HepG2 (cell line): ENCODE results near the gene SPAG9. TPM values are rescaled to one million over a fixed set of nuclear protein-coding genes. Genes with fewer than 3 reads are reported as not detected.

Source experiments
- ATAC-seq: fragments of 200-7000 bp; cut with Tn5 transposase; 3 replicates; pipeline ENCODE4 v1.9.1; 2020; ENCODE audit warnings: mild to moderate bottlenecking, moderate library complexity
- BruUV-seq: library from RNA; stranded (reverse); fragments of 400-500 nt; replicated peaks from 2 replicates; lab custom pipeline; 2021; lab: Mats Ljungman, UMichigan
- CTCF ChIA-PET: fragments of 300-600 bp; formaldehyde crosslinking; extraction: SDS; loops from one replicate; lab custom pipeline; 2021; ENCODE audit warnings: low total read pairs, inconsistent platforms, low intra/inter-chr PET ratio; lab: Yijun Ruan, JAX
- POLR2A ChIA-PET: fragments of 350-600 bp; sonication (Branson Sonifier 250); formaldehyde crosslinking; loops from one replicate; lab custom pipeline; 2020; ENCODE audit warnings: antibody characterized with exemption, inconsistent platforms; lab: Yijun Ruan, JAX
- DNase-seq: peaks from one replicate; pipeline ENCODE4 v3.0.0-alpha.2; 2015; ENCODE audit warnings: low spot score
- FAIRE-seq: peaks from 3 replicates; lab custom pipeline; 2011; peaks lifted over from hg19 to GRCh38; lab: Jason Lieb, UNC
- H2AFZ ChIP-seq: one replicate; pipeline ENCODE4 v1.6.1; 2011; ENCODE audit warnings: low read length, inconsistent platforms
- H3K27ac ChIP-seq: fragments of 300-600 bp; 3 replicates; pipeline ENCODE4 v1.8.0; 2011; ENCODE audit warnings: mixed run types, mild to moderate bottlenecking, mixed read lengths, low read length, inconsistent platforms; ENCODE audit not compliant: insufficient read depth; ENCODE audit errors: extremely low read length
- H3K27me3 ChIP-seq, 2 experiments: fragments of 200-600 bp in 1 of 2; 2 replicates in 1 of 2; 3 replicates in 1 of 2; pipeline versions ENCODE4 v1.6.0 to v1.8.0; 2011; ENCODE audit warnings: low read length in 2 of 2, mild to moderate bottlenecking in 2 of 2, moderate library complexity in 2 of 2, inconsistent platforms in 1 of 2; ENCODE audit not compliant: insufficient read depth in 2 of 2, control insufficient read depth in 1 of 2
- H3K36me3 ChIP-seq, 2 experiments: fragments of 200-600 bp in 1 of 2; replicated peaks in 1 of 2; 2 replicates in 1 of 2; 3 replicates in 1 of 2; pipeline versions ENCODE4 v1.5.1 to v1.8.0; 2011; ENCODE audit warnings: low read length in 2 of 2, inconsistent platforms in 1 of 2; ENCODE audit not compliant: insufficient read depth in 2 of 2, control insufficient read depth in 1 of 2
- H3K4me1 ChIP-seq: 2 replicates; pipeline ENCODE4 v1.5.1; 2012; ENCODE audit warnings: low read length, inconsistent platforms; ENCODE audit not compliant: insufficient read depth
- H3K4me2 ChIP-seq: 2 replicates; pipeline ENCODE4 v1.6.0; 2011; ENCODE audit warnings: low read depth, low read length, inconsistent platforms
- H3K4me3 ChIP-seq, 3 experiments: fragments of 200-600 bp in 1 of 3; sonication (generic), shearing (Covaris generic) in 1 of 3; replicated peaks in 1 of 3; 2 replicates each; pipeline ENCODE4 v1.5.1; 2011 to 2016; ENCODE audit warnings: low read length in 3 of 3, inconsistent platforms in 2 of 3, low read depth in 2 of 3, mild to moderate bottlenecking in 2 of 3, control low read depth in 1 of 3, mixed read lengths in 1 of 3; ENCODE audit not compliant: insufficient read depth in 1 of 3
- H3K79me2 ChIP-seq: one replicate; pipeline ENCODE4 v1.6.1; 2011; ENCODE audit warnings: low read length, inconsistent platforms; ENCODE audit not compliant: insufficient read depth
- H3K9ac ChIP-seq: 2 replicates; pipeline ENCODE4 v1.6.0; 2011; ENCODE audit warnings: mild to moderate bottlenecking, low read depth, low read length, inconsistent platforms; ENCODE audit not compliant: insufficient read depth
- H3K9me3 ChIP-seq: 2 replicates; pipeline ENCODE4 v1.5.1; 2012; ENCODE audit warnings: mild to moderate bottlenecking, low read length
- H4K20me1 ChIP-seq: 2 replicates; pipeline ENCODE4 v1.6.0; 2011; ENCODE audit warnings: inconsistent platforms, mild to moderate bottlenecking, low read length, moderate library complexity; ENCODE audit not compliant: insufficient read depth
- ARID2 ChIP-seq: sonication (generic); formaldehyde crosslinking; IDR thresholded peaks from 2 replicates; pipeline ENCODE4 v1.8.1; 2022; ENCODE audit warnings: mild to moderate bottlenecking, missing genetic modification reagents, borderline replicate concordance
- ATF7-NPFF ChIP-seq: sonication (generic); formaldehyde crosslinking; IDR thresholded peaks from 2 replicates; pipeline ENCODE4 v1.8.1; 2023; ENCODE audit warnings: mild to moderate bottlenecking, low read depth, missing genetic modification reagents, moderate library complexity
- FOXC1 ChIP-seq: sonication (generic); formaldehyde crosslinking; IDR thresholded peaks from 2 replicates; pipeline ENCODE4 v1.8.0; 2022; ENCODE audit warnings: mild to moderate bottlenecking, missing genetic modification reagents, borderline replicate concordance
- POLR2G ChIP-seq: fragments of 200-400 bp; formaldehyde crosslinking; IDR thresholded peaks from 2 replicates; pipeline ENCODE4 v1.6.1; 2018; ENCODE audit warnings: mild to moderate bottlenecking, low read depth, low read length, moderate library complexity
- RBM39 ChIP-seq: fragments of 200-400 bp; formaldehyde crosslinking; IDR thresholded peaks from one replicate; pipeline ENCODE4 v1.6.1; 2018; ENCODE audit warnings: antibody characterized with exemption, mild to moderate bottlenecking, low read depth, low read length; ENCODE audit not compliant: poor library complexity, severe bottlenecking
- RFX3 ChIP-seq: IDR thresholded peaks from 2 replicates; pipeline ENCODE4 v1.6.1; 2016; ENCODE audit warnings: missing biosample characterization, missing genetic modification reagents
- TARDBP ChIP-seq: sonication (generic); formaldehyde crosslinking; IDR thresholded peaks from 2 replicates; pipeline ENCODE4 v1.8.0; 2022; ENCODE audit warnings: mild to moderate bottlenecking, missing genetic modification reagents
- ZBTB8A ChIP-seq: sonication (generic); formaldehyde crosslinking; IDR thresholded peaks from 2 replicates; pipeline ENCODE4 v1.4.0; 2020; ENCODE audit warnings: mild to moderate bottlenecking, low read depth, missing genetic modification reagents, borderline replicate concordance
- ZFY ChIP-seq: sonication (generic); formaldehyde crosslinking; IDR thresholded peaks from 2 replicates; pipeline ENCODE4 v1.4.0; 2020; ENCODE audit warnings: missing genetic modification reagents
- ZNF3 ChIP-seq: IDR thresholded peaks from 2 replicates; pipeline ENCODE4 v1.7.0; 2017; ENCODE audit warnings: inconsistent platforms
- ZNF550 ChIP-seq: sonication (generic); formaldehyde crosslinking; IDR thresholded peaks from 2 replicates; pipeline ENCODE4 v1.4.0; 2020; ENCODE audit warnings: mild to moderate bottlenecking, missing genetic modification reagents, borderline replicate concordance
- ZNF552 ChIP-seq: sonication (generic); formaldehyde crosslinking; IDR thresholded peaks from 2 replicates; pipeline ENCODE4 v1.9.0; 2022; ENCODE audit warnings: missing genetic modification reagents, mild to moderate bottlenecking, borderline replicate concordance
- ZNF572 ChIP-seq: sonication (generic); formaldehyde crosslinking; IDR thresholded peaks from 2 replicates; pipeline ENCODE4 v1.5.1; 2020; ENCODE audit warnings: mild to moderate bottlenecking, missing genetic modification reagents
- ZNF746 ChIP-seq: sonication (generic); formaldehyde crosslinking; IDR thresholded peaks from 2 replicates; pipeline ENCODE4 v1.8.0; 2022; ENCODE audit warnings: mild to moderate bottlenecking, missing genetic modification reagents
- WGBS: methylation state at CpG from one replicate; pipeline ENCODE4 v1.1.6; 2017; ENCODE audit warnings: low lambda C conversion rate; 5-methylcytosine and 5-hydroxymethylcytosine counted together
- in situ Hi-C: cut with HindIII; loops from 2 replicates; pipeline ENCODE4 v1.10.0; 2017; ENCODE audit warnings: low pct_unique_long_range_greater_than_20kb; ENCODE audit not compliant: extremely low pct_ligation_motif_present
- intact Hi-C: fragments of 100-400 bp; cut with micrococcal nuclease; formaldehyde crosslinking; loops from one replicate; pipeline ENCODE4 v1.10.0; 2022; ENCODE audit not compliant: unreplicated experiment
- polyA plus RNA-seq, 8 experiments: library from polyadenylated mRNA; depleted of rRNA in 3 of 8; stranded (reverse) in 7 of 8; unstranded in 1 of 8; fragments of >200 nt; fragmentation: Illumina TruSeq in 4 of 8; extraction: Trizol in 4 of 8; gene quantifications; 2 replicates each; pipeline versions ENCODE4 v1.2.1 to v1.2.3, GENCODE V29; 2011 to 2016; ENCODE audit warnings: low read depth in 4 of 8, missing spikeins in 1 of 8, mixed read lengths in 1 of 8; ENCODE audit not compliant: insufficient read depth in 1 of 8
- total RNA-seq, 5 experiments: library from RNA; depleted of rRNA; stranded (reverse); fragments of >200 nt; fragmentation: Illumina TruSeq; extraction: Trizol; gene quantifications; 2 replicates each; pipeline ENCODE4 v1.2.3, GENCODE V29; 2016; ENCODE audit warnings: low read depth in 1 of 5
- TF ChIP-seq, protein P1 (sequence below): sonication (generic); formaldehyde crosslinking; IDR thresholded peaks from 2 replicates; pipeline ENCODE4 v1.4.0; 2020; ENCODE audit warnings: missing genetic modification reagents
- TF ChIP-seq, protein P2 (sequence below): IDR thresholded peaks from 2 replicates; pipeline ENCODE4 v1.6.1; 2012; ENCODE audit warnings: inconsistent platforms

The SPAG9 gene
- total and polyA plus RNA-seq, 2 of the 13 experiments (the other 11 are each of a cell fraction or from before 2014, with no cell fraction given): 43.2 to 78.6 TPM

DNA sequence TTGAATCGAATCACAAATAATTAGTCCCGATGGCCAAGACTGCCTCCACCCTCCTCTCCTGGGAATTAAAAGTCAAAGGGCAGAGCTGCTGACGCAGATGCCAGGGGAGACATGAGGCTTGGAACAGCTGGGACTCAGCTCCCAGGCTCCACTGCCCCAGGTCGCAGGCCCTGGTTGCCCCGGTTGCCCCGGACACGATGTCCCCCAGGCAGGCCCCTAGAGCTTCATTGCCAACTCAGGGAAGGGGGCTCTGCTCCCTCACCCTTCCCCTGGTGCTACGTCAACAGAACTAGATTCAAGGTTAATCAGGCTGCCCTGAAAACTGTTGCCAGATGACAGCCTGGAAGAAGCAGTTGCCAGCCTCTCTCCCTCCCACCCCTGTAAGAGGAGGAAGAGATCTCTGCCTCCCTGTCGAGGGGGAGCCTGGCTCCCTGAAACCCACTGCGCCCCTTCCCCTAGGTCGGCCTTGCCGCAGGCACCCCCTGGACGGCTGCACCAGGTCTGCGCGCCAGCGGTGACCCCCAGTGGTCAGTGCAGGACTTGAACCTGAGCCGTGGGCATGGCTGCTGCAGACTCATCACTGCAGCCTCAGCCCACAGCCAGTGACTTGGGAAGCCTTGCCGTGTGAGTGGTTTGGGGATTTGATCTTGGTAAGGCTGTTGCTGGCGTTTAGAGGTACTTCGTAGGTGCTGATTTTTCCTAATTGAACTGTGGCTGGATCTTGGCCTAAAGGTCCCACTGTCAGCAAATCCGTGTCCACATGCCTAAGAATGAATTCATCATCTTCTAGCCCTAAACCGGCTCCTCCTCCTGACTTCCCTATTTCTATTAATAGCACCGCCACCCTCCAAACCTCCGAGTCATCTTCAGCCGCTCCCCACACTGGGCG is 170.4 kb downstream of the SPAG9 start (continued):
- TF ChIP-seq, protein P1, sequence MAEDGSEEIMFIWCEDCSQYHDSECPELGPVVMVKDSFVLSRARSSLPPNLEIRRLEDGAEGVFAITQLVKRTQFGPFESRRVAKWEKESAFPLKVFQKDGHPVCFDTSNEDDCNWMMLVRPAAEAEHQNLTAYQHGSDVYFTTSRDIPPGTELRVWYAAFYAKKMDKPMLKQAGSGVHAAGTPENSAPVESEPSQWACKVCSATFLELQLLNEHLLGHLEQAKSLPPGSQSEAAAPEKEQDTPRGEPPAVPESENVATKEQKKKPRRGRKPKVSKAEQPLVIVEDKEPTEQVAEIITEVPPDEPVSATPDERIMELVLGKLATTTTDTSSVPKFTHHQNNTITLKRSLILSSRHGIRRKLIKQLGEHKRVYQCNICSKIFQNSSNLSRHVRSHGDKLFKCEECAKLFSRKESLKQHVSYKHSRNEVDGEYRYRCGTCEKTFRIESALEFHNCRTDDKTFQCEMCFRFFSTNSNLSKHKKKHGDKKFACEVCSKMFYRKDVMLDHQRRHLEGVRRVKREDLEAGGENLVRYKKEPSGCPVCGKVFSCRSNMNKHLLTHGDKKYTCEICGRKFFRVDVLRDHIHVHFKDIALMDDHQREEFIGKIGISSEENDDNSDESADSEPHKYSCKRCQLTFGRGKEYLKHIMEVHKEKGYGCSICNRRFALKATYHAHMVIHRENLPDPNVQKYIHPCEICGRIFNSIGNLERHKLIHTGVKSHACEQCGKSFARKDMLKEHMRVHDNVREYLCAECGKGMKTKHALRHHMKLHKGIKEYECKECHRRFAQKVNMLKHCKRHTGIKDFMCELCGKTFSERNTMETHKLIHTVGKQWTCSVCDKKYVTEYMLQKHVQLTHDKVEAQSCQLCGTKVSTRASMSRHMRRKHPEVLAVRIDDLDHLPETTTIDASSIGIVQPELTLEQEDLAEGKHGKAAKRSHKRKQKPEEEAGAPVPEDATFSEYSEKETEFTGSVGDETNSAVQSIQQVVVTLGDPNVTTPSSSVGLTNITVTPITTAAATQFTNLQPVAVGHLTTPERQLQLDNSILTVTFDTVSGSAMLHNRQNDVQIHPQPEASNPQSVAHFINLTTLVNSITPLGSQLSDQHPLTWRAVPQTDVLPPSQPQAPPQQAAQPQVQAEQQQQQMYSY: no peak
- TF ChIP-seq ZNF550 (CRISPR knock-in tag) (no peak; the same call in 1 of the 2 replicates), FOXC1 (no peak), ZBTB8A (CRISPR knock-in tag) (no peak)

DNA sequence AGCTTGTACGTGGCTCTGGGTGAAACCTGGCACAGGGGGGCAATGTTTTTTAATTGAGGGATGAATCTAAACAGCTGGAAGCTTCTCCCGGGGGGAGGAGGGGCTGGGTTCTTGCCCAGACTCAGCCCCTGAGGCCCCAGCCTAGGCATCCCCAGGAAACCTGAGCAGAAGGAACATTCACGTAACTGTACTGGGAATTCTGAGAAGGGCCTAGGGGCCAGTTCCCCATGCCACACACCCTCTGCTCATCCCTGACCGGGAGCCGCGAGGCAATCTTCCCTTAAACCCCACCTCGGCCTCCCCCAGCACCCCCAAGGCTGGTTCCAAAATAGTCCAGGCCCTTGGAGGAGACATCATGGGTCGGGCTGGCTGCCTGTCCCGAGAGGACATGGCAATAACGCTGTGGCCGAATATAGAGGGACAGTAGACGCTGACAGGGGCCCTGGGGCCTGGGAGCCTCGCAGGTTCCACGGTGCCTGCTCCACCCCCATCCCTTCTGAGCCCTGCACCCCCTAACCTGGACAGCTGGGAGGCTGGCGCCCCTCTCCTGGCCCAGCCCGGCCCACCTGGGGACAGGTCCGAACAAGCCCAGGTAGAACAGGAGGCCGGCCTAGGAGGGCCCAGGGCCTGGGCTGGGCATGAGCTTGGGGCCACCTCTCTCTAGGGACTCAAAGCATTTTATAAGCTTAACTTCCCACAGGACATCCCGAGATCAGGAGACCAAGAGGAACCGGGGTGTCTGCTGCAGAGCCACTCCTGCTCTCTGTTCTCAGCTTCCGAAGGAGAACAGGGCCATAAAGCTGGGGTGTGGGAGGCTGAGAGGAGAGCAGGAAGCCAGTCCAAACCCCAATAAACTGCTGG is 171.3 kb downstream of the SPAG9 start:
- peak overlapping the region; percentile 50 for H2AFZ ChIP-seq
- POLR2A ChIA-PET: interaction anchor here (0.7 to 12.2 kb wide), 11 partner anchors 10 to 143 kb away, joined by 3 to 510 read pairs (median 3); partner anchors contain the start of gene TOB1
- intact Hi-C loops (no loop called here), in situ Hi-C loops (loop anchor here (5.0 kb wide), 1 partner anchor 82 kb away; the partner anchor contains the start of gene TOB1)
- peak overlapping the region; percentile 93 for H3K4me2 ChIP-seq
- no peaks in the 10 kb centered on the region for H3K27me3 ChIP-seq
- H3K9ac ChIP-seq: peak overlapping the region; percentile 61
- H4K20me1 ChIP-seq: no peaks in the 10 kb centered on the region
- no peaks in the 10 kb centered on the region for H3K9me3 ChIP-seq
- H3K4me1 ChIP-seq: peaks cover 83% of the 10 kb centered on the region
- CTCF ChIA-PET: interaction anchor here (1.5 to 2.2 kb wide), 5 partner anchors 86 to 166 kb away, joined by 4 to 23 read pairs (median 8); no protein-coding TSS in a partner anchor
- ATAC-seq: peak; percentile 9
- 88% methylated on average over 21 of the region's 21 CpGs for whole genome bisulfite sequencing
- BruUV-seq: no TSS peak
- FAIRE-seq: peak; percentile 40
- DNase-seq: no peak
- peak overlapping the region; percentile 34 for H3K27ac ChIP-seq
- peak overlapping the region in 1 of 3 experiments; percentile 69; a peak in 1 of 6 replicates for H3K4me3 ChIP-seq
- H3K36me3 ChIP-seq: no peaks in the 10 kb centered on the region
- H3K79me2 ChIP-seq: no peaks in the 10 kb centered on the region
- TF ChIP-seq ZNF572 (CRISPR knock-in tag) (0 out of 2 replicates have a peak, but pooled peaks have one; percentile 51), ZFY (peak; percentile 6; the same call in 1 of the 2 replicates), POLR2G (0 out of 2 replicates have a peak, but pooled peaks have one; percentile 26), ZNF3 (no peak), ZNF552 (peak; percentile 45; the same call in 1 of the 2 replicates), ZNF746 (0 out of 2 replicates have a peak, but pooled peaks have one; percentile 12), RBM39 (peak; percentile 29), ATF7-NPFF (CRISPR knock-in tag) (0 out of 2 replicates have a peak, but pooled peaks have one; percentile 1), RFX3 (CRISPR knock-in tag) (no peak), TARDBP (peak; percentile 13; the same call in 1 of the 2 replicates), ARID2 (CRISPR knock-in tag) (no peak)
- TF ChIP-seq, protein P2, sequence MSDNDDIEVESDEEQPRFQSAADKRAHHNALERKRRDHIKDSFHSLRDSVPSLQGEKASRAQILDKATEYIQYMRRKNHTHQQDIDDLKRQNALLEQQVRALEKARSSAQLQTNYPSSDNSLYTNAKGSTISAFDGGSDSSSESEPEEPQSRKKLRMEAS: peak; percentile 10; the same call in 1 of the 2 replicates
